Central memory CD8-positive, alpha-beta T cell (primary cell): Measurements from ENCODE around the gene GNAI1.

Experiments used
- ATAC-seq: fragments of 150-1000 bp; cut with Tn5 transposase; replicated peaks from 2 replicates; pipeline ENCODE4 v1.10.0; 2022; ENCODE audit warnings: mild to moderate bottlenecking, moderate FRiP score, moderate number of reproducible peaks; ENCODE audit not compliant: poor library complexity, severe bottlenecking; ENCODE audit errors: extremely low read depth
- DNase-seq, 2 donors: peaks; one replicate each; pipeline ENCODE4 v3.0.0; 2021; ENCODE audit warnings: low spot score in 2 of 2
- H3K27ac Mint-ChIP-seq: one replicate; pipeline ENCODE4 v1.8.0; 2022; ENCODE audit warnings: low read depth, mild to moderate bottlenecking, moderate library complexity, mixed read lengths
- H3K27me3 Mint-ChIP-seq: one replicate; pipeline ENCODE4 v1.8.0; 2022; ENCODE audit warnings: mixed read lengths
- H3K36me3 Mint-ChIP-seq: one replicate; pipeline ENCODE4 v1.8.0; 2022; ENCODE audit warnings: mild to moderate bottlenecking, moderate library complexity, mixed read lengths; ENCODE audit not compliant: insufficient read depth
- H3K4me1 Mint-ChIP-seq: one replicate; pipeline ENCODE4 v1.8.0; 2022; ENCODE audit warnings: mixed read lengths
- H3K4me3 Mint-ChIP-seq: one replicate; pipeline ENCODE4 v1.8.0; 2022; ENCODE audit warnings: mild to moderate bottlenecking, moderate library complexity, mixed read lengths
- H3K9me3 Mint-ChIP-seq: one replicate; pipeline ENCODE4 v1.8.0; 2022; ENCODE audit warnings: mixed read lengths

GNAI1 gene

GRCh38 chr7:80135309-80136104, 876 bp downstream of the GNAI1 start:
- Mint-ChIP-seq H3K9me3 (peaks cover 8% of the 10 kb centered on the region), H3K36me3 (no peaks in the 10 kb centered on the region), H3K27me3 (peaks cover 27% of the 10 kb centered on the region), H3K4me1 (no peaks in the 10 kb centered on the region), H3K27ac (no peak overlapping the region), H3K4me3 (peak overlapping the region; percentile 57)
- DNase-seq (no peak), ATAC-seq (no peak)

- no peak for DNase-seq
These were observed 1.8 kb downstream of the GNAI1 start for GRCh38 chr7:80136261-80137055.

GRCh38 chr7:80137410-80137809, 2.8 kb downstream of the GNAI1 start:
- Mint-ChIP-seq H3K9me3 (peaks cover 22% of the 10 kb centered on the region), H3K36me3 (no peaks in the 10 kb centered on the region), H3K27ac (no peak overlapping the region), H3K27me3 (peaks cover 27% of the 10 kb centered on the region), H3K4me3 (no peak overlapping the region), H3K4me1 (no peaks in the 10 kb centered on the region)
- no peak for DNase-seq
- no peak for ATAC-seq

More at GRCh38 chr7:80136261-80137055, 1.8 kb downstream of the GNAI1 start:
- Mint-ChIP-seq H3K36me3 (no peaks in the 10 kb centered on the region), H3K4me3 (no peak overlapping the region), H3K4me1 (no peaks in the 10 kb centered on the region), H3K27ac (no peak overlapping the region), H3K9me3 (peaks cover 13% of the 10 kb centered on the region), H3K27me3 (peaks cover 27% of the 10 kb centered on the region)
- no peak for ATAC-seq

- Mint-ChIP-seq H3K9me3 (peaks cover 24% of the 10 kb centered on the region), H3K4me3 (no peak overlapping the region), H3K27ac (no peak overlapping the region), H3K4me1 (no peaks in the 10 kb centered on the region), H3K27me3 (peaks cover 19% of the 10 kb centered on the region), H3K36me3 (no peaks in the 10 kb centered on the region)
- DNase-seq = no peak
- no peak for ATAC-seq
These were observed 4.6 kb downstream of the GNAI1 start for GRCh38 chr7:80139236-80139635.

- ATAC-seq (no peak), DNase-seq (no peak)
- peaks cover 19% of the 10 kb centered on the region for H3K27me3 Mint-ChIP-seq
- no peaks in the 10 kb centered on the region for H3K4me1 Mint-ChIP-seq
- H3K36me3 Mint-ChIP-seq = no peaks in the 10 kb centered on the region
- peaks cover 24% of the 10 kb centered on the region for H3K9me3 Mint-ChIP-seq
- H3K27ac Mint-ChIP-seq = no peak overlapping the region
- H3K4me3 Mint-ChIP-seq = no peak overlapping the region
These were observed 5.8 kb downstream of the GNAI1 start for GRCh38 chr7:80140388-80140787.

- DNase-seq (no peak), ATAC-seq (no peak)
- no peaks in the 10 kb centered on the region for H3K36me3 Mint-ChIP-seq
- H3K4me1 Mint-ChIP-seq = no peaks in the 10 kb centered on the region
- H3K27me3 Mint-ChIP-seq = peaks cover 10% of the 10 kb centered on the region
- H3K9me3 Mint-ChIP-seq = peaks cover 24% of the 10 kb centered on the region
- no peak overlapping the region for H3K4me3 Mint-ChIP-seq
- H3K27ac Mint-ChIP-seq = no peak overlapping the region
These were observed 6.7 kb downstream of the GNAI1 start for GRCh38 chr7:80141376-80141775.

- no peak for ATAC-seq
- H3K27me3 Mint-ChIP-seq = peaks cover under 1% of the 10 kb centered on the region
- no peak overlapping the region for H3K4me3 Mint-ChIP-seq
- no peak overlapping the region for H3K27ac Mint-ChIP-seq
- DNase-seq = no peak
- peaks cover 24% of the 10 kb centered on the region for H3K9me3 Mint-ChIP-seq
- no peaks in the 10 kb centered on the region for H3K36me3 Mint-ChIP-seq
- no peaks in the 10 kb centered on the region for H3K4me1 Mint-ChIP-seq
These were observed 8.4 kb downstream of the GNAI1 start for GRCh38 chr7:80142853-80143580.

GRCh38 chr7:80145780-80146422, 11.3 kb downstream of the GNAI1 start:
- no peak for ATAC-seq
- no peak overlapping the region for H3K27ac Mint-ChIP-seq
- H3K9me3 Mint-ChIP-seq = peaks cover 17% of the 10 kb centered on the region
- H3K4me1 Mint-ChIP-seq = no peaks in the 10 kb centered on the region
- H3K4me3 Mint-ChIP-seq = no peak overlapping the region
- no peaks in the 10 kb centered on the region for H3K27me3 Mint-ChIP-seq
- no peak for DNase-seq
- no peaks in the 10 kb centered on the region for H3K36me3 Mint-ChIP-seq

GRCh38 chr7:80146545-80147182, 12.0 kb downstream of the GNAI1 start:
- DNase-seq (no peak), ATAC-seq (no peak)
- Mint-ChIP-seq H3K4me1 (no peaks in the 10 kb centered on the region), H3K27ac (no peak overlapping the region), H3K27me3 (no peaks in the 10 kb centered on the region), H3K4me3 (no peak overlapping the region), H3K9me3 (peaks cover 15% of the 10 kb centered on the region), H3K36me3 (no peaks in the 10 kb centered on the region)

- Mint-ChIP-seq H3K36me3 (no peaks in the 10 kb centered on the region), H3K27ac (no peak overlapping the region), H3K4me3 (no peak overlapping the region), H3K9me3 (peaks cover 6% of the 10 kb centered on the region), H3K4me1 (no peaks in the 10 kb centered on the region), H3K27me3 (no peaks in the 10 kb centered on the region)
- ATAC-seq (no peak), DNase-seq (no peak)
These were observed 13.1 kb downstream of the GNAI1 start for GRCh38 chr7:80147543-80148391.

- DNase-seq (no peak), ATAC-seq (no peak)
- no peak overlapping the region for H3K4me3 Mint-ChIP-seq
- H3K9me3 Mint-ChIP-seq = peaks cover 6% of the 10 kb centered on the region
- no peaks in the 10 kb centered on the region for H3K27me3 Mint-ChIP-seq
- H3K4me1 Mint-ChIP-seq = no peaks in the 10 kb centered on the region
- H3K27ac Mint-ChIP-seq = no peak overlapping the region
- H3K36me3 Mint-ChIP-seq = no peaks in the 10 kb centered on the region
These were observed 16.1 kb downstream of the GNAI1 start for GRCh38 chr7:80150611-80151273.
